Retinal pigment epithelial cell (primary cell): Measurements from ENCODE around the gene KYNU.
"Not testable (repeated sequence)": the region's sequence is repeated elsewhere in the genome, so short reads cannot be mapped to it uniquely, and the experiment has no call there.

ENCODE experiments used
- DNase-seq: peaks from one replicate; pipeline ENCODE4 v3.0.0-alpha.2; 2010; ENCODE audit warnings: low read depth
- H3K4me3 ChIP-seq: 2 replicates; pipeline ENCODE4 v1.5.1; 2011; ENCODE audit warnings: mild to moderate bottlenecking, low read length, control low read depth, moderate library complexity
- CTCF ChIP-seq: conservative IDR thresholded peaks from 2 replicates; pipeline ENCODE4 v1.5.1; 2011; ENCODE audit warnings: low read depth, low read length, control low read depth, inconsistent platforms

The KYNU gene

DNA sequence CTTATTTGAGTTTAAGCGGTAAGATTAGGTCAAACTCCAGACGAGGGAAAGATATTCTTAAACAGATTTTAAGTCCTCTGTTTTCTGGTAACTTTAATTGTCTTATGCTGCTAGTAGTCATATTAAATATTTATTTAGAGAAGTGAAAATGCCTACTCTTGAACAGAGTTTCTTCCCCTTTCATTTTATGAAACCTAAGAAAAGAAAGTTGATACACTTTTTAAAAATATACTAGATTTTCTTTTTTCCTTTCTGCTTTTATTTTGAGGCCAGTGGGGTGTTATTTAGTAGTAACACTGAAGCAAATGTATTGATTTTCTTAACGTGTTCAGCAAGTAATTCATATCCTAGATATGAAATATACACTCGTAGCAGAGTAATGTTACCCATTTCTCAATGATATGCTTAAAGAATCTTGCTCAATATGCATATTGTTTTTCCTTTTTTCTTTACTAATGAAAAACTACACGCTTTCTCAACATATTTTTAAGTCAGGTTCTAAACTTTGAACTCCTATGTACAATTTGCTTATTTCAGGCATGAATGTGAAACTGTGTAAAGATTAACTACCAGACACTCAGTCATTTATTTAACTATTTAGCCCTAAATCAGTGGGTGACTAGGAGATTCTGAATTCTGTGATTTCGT, 691 bp downstream of the KYNU start:
- TF ChIP-seq CTCF: no peak
- H3K4me3 ChIP-seq: no peak overlapping the region
- no peak for DNase-seq

- no peak for DNase-seq
- no peak overlapping the region for H3K4me3 ChIP-seq
- TF ChIP-seq CTCF: no peak
Measured at GRCh38 chr2:142879151-142879550, 1.7 kb downstream of the KYNU start.

GRCh38 chr2:142880279-142880678, 2.8 kb downstream of the KYNU start:
- TF ChIP-seq CTCF: no peak
- no peak overlapping the region for H3K4me3 ChIP-seq
- no peak for DNase-seq

DNA sequence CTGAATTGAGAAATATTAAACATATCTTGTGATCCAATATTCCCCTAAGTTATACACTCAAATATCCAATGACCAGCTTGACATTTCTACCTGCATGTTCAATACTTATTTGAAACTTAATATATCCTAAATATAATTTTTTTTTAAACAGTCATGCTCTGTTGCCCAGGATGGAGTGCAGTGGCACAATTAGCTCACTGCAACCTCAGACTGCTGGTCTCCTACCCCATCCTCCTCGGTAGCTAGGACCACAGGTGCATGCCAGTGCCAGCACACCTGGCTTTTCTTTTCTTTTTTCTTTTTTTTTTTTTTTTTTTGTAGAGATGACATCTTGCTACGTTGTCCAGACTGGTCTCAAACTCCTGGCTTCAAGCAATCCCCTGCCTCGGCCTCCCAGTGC, 4.2 kb downstream of the KYNU start:
- no peak for DNase-seq
- no peak overlapping the region for H3K4me3 ChIP-seq
- no peak for TF ChIP-seq CTCF

DNA sequence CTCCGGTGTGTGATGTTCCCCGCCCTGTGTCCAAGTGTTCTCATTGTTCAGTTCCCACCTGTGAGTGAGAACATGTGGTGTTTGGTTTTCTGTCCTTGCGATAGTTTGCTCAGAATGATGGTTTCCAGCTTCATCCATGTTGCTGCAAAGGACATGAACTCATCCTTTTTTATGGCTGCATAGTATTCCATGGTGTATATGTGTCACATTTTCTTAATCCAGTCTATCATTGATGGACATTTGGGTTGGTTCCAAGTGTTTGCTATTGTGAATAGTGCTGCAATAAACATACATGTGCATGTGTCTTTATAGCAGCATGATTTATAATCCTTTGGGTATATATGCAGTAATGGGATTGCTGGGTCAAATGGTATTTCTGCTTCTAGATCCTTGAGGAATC, 5.0 kb downstream of the KYNU start:
- H3K4me3 ChIP-seq, DNase-seq: not testable (repeated sequence)

GRCh38 chr2:142883526-142883925, 6.1 kb downstream of the KYNU start:
- no peak overlapping the region for H3K4me3 ChIP-seq
- DNase-seq: no peak
- TF ChIP-seq CTCF: no peak

DNA sequence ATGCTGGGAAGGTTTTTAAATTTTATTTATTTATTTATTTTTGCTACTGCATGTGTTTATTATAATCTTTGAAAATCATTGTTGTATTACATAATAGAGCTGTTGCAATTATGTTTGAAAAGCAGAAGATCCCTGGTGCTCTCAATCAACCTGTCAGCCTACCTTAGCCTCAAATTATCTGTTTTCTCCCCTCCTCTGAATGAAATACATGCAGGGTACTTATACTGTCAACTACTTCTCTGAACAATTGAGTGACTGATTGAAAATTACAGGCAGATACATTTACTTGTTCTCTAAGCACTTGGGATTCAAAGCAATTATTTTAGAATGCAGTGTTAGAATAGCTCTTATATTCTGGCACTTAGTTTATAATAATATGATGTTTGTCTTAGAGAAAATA, 8.1 kb downstream of the KYNU start:
- H3K4me3 ChIP-seq: no peak overlapping the region
- no peak for DNase-seq
- TF ChIP-seq CTCF: no peak

- H3K4me3 ChIP-seq: no peak overlapping the region
- no peak for DNase-seq
- no peak for TF ChIP-seq CTCF
Measured at GRCh38 chr2:142892715-142893114, 15.3 kb downstream of the KYNU start.
